ENCODE data around the gene CREB5.
"Not testable (repeated sequence)": the region's sequence is repeated elsewhere in the genome, so short reads cannot be mapped to it uniquely, and the experiment has no call there.

The CREB5 gene

DNA sequence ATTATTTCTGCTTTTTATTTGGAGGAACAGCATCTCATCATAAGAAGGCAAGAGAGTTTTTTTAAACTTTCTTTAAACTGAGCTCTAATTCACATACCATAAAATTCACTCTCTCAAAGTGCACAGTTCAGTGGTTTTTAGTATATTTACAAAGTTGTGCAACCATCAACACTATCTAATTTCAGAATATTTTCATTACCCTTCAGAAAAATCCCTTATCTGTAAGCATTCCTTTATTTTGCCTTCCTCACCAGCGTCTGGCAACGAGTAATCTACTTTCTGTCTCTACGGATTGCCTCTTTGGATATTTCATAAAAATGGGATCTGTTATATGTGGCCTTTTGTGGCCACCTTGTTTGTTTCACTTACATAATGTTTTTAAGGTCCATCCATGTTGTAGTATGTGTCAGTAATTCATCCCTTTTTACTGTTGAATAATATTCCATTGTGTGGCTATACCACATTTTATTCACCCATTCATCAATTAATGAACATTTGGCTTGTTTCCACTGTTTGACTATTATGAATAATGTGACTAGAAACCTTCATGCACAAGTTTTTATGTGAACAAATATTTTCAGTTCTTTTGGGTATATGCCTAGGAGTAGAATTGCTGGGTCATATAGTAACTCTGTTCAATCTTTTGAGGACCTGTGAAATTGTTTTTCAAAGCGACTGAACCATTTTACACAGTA lies 364.3 kb downstream of the CREB5 start:
- no peak for DNase-seq (ENCODE audit: low read depth in 2 of 2)

GRCh38 chr7:28778786-28779185 lies 366.5 kb downstream of the CREB5 start:
- DNase-seq (ENCODE audit: low read depth in 2 of 2), result no peak

DNA sequence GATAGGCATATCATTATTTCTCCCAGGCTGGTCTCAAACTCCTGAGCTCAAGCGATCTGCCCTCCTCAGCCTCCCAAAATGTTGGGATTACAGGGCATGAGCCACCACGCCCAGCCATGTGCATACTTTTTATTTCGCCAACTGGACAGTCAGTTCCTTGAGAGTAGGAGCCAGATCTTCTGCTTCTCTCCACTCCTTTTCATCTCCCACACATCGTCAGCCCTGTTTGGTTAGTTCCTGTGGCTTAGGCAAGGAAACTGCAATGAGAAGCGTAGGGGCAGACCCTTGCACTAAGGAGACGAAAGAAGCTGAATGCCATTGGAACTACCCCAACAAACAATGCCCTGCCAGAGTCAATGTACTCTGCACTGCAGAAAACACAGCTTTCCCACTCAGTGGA lies 367.6 kb downstream of the CREB5 start:
- no peak for DNase-seq (ENCODE audit: low read depth in 2 of 2)

- DNase-seq (ENCODE audit: low read depth in 2 of 2), result no peak
These were observed 370.0 kb downstream of the CREB5 start for GRCh38 chr7:28782362-28782761.

- no peak for DNase-seq (ENCODE audit: low read depth in 2 of 2)
These were observed 372.0 kb downstream of the CREB5 start for GRCh38 chr7:28784171-28784902.

DNA sequence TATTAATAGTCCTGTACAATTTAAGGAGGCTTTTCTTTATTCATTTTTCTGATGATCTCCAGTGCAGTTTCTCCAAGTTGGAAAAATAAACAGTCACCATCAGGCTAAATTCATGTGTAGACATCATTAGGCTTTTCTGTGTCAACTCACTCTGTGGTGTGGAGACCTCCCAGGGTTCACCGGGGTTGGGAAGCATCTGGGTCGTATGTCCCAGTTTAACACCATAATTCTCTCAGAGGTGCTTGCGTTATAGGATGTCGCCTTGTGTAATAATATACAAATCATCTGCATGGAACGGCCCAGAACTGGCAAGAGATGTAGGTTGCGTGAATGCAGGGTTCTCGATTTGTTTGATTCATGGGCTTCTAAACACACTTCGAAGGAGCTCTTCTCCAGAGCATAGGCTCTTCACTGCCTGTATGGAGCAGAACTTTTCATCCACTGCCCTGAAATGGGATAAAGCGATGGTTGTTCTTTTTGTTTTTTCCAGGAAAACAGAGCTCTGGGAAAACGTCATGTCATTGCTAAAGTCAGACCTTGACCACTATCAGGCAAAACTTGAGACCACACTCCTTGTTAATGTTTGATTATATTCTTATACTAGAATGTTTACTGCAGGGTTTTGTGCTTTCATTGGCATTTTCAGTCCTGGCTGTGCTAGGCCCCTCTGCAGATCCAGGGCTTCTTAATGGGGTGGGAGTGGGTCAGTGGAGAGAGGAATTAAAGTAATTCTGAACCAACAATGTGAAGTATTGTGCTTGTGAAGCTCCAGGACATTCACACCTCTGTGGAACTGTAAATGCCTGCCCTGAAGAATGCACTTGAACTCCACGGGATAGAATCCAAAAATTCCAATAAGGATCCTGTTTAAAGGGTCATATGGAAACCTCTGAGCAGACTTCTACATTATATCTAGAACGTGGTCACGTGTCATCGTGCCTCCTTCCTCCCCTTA lies 373.0 kb downstream of the CREB5 start:
- no peak for DNase-seq (ENCODE audit: low read depth in 2 of 2)

DNA sequence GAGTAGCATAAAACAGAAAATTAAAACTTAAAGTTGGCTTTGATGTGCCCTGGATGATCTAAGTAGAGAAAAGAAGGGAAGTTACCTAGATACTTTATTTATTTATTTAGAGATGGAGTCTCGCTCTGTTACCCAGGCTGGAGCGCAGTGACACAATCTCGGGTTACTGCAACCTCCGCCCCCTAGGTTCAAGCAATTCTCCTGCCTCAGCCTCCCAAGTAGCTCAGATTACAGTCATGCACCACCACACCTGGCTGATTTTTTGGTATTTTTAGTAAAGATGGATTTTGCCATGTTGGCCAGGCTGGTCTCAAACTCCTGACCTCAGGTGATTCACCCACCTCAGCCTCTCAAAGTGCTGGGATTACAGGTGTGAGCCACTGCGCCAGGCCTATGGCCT lies 373.8 kb downstream of the CREB5 start:
- DNase-seq (ENCODE audit: low read depth in 2 of 2), result not testable (repeated sequence)

DNA sequence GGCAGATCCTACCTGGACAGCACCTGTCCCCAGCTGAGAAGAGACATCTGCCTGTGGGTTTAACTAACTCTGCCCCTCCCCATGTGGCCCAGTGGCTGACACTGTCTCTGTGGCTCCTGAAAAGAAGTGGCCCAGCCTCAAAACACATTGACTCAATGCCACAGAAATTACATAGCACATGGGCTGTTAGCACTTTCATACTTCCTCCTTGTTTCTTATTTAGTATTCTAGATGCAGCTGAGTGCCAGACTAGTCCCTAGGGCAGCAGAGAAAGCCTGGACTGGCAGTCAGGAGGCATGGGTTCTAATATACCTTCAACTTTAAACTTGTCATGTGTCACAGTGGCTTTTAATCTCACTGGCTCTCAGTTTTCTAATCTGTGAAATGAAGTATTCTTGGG lies 374.8 kb downstream of the CREB5 start:
- no peak for DNase-seq (ENCODE audit: low read depth in 2 of 2)

- DNase-seq (ENCODE audit: low read depth in 2 of 2), result no peak
These were observed 378.1 kb downstream of the CREB5 start for GRCh38 chr7:28790467-28790866.

GRCh38 chr7:28792858-28793257 lies 380.5 kb downstream of the CREB5 start:
- no peak for DNase-seq (ENCODE audit: low read depth in 2 of 2)

DNA sequence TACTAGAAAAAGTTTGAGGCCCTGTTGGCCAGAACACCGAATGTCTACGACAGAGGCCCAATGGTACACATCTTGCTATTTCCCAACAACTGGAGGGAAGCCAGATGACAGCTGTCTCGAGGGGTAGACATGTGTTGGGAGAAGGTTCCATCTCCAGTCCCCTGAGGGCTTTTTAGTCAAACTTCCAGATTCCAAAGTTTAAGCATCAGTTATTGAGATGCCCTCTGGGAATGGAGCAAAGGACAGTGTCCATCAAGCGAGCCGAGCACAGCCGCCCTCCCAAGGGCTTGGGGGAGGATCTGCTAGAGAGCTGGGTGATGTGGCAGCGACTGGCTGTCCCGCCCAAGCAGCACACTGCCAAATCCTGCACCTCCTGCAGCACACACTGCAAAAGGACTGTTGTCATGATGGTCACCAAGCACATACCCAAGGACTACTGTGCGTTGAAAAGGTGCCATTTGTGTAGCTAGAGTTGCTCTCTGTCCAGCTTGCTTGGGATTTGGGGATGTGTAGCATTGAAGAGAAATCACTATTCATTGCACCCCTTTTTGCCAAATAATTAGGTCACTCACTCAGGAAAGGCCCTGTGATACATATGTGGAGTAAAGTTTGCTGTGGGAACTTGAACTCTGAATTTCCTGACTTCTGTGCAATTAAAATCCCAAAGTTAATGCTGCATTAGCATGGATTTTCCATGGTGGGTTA lies 381.2 kb downstream of the CREB5 start:
- no peak for DNase-seq (ENCODE audit: low read depth in 2 of 2)

DNA sequence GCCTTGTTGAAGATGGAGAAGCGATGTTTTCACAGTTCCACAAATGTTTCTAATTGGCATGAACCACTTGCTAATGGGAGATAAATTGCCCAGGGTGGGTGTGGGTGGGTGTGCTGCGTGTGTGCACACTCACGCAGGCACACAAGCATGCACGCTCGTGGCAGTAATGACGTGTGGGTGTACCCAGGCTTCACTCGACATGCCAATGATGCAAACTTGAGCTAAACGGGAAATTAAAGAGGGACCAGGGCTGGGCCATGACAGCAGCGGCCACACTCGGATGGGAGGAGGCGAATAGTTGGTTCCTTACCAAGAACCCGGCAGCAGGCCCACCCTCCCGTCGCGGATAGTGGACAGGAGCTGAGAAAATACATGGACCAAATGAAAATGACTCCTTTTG lies 386.0 kb downstream of the CREB5 start:
- DNase-seq (ENCODE audit: low read depth in 2 of 2), result no peak

- DNase-seq (ENCODE audit: low read depth in 2 of 2), result no peak
These were observed 387.3 kb downstream of the CREB5 start for GRCh38 chr7:28799619-28800018.

GRCh38 chr7:28800150-28800549 lies 387.8 kb downstream of the CREB5 start:
- DNase-seq (ENCODE audit: low read depth in 2 of 2), result no peak

DNA sequence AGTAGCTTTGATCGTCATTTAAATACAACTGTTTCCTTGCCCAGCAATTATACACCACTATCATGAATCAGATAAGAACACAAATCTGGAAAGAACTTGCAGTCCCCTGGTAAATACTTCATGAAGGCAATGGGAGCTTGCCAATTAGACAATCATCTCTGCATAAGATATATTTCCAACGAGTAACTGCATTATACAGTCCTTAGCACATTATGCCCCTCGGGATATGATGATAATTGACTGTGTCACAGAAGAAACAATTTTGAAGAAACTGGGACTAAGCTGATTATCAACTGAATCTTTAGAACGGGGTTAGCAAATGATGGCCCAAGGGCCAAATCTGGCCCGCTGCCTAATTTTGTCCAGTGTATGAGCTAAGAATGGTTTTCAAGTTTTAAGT lies 390.1 kb downstream of the CREB5 start:
- no peak for DNase-seq (ENCODE audit: low read depth in 2 of 2)

GRCh38 chr7:28804157-28804556 lies 391.8 kb downstream of the CREB5 start:
- no peak for DNase-seq (ENCODE audit: low read depth in 2 of 2)

DNA sequence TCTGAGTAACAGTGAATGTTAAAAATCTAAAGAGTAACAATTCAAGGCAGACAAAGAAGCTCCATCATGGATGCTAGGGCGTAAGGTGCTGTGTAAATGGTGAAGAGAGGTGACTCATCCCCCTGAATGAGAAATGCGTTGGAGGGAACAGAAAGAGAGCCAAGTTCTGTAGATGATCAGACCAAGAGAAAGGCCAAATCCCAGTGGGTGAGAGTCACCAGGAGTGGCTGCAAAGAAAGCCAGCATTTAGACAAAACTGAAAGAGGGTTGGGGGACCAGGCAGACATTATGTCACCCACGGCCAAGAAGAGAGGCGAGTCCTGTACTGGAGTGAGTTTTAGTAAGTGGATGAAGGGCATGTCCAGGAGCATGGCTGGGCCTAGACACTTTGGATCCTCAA lies 392.7 kb downstream of the CREB5 start:
- DNase-seq (ENCODE audit: low read depth in 2 of 2), result no peak

GRCh38 chr7:28806841-28807240 lies 394.5 kb downstream of the CREB5 start:
- no peak for DNase-seq (ENCODE audit: low read depth in 2 of 2)

GRCh38 chr7:28807396-28807994 lies 395.2 kb downstream of the CREB5 start:
- DNase-seq (ENCODE audit: low read depth in 2 of 2), result no peak

GRCh38 chr7:28808796-28809533 lies 396.6 kb downstream of the CREB5 start:
- no peak for DNase-seq (ENCODE audit: low read depth in 2 of 2)

DNA sequence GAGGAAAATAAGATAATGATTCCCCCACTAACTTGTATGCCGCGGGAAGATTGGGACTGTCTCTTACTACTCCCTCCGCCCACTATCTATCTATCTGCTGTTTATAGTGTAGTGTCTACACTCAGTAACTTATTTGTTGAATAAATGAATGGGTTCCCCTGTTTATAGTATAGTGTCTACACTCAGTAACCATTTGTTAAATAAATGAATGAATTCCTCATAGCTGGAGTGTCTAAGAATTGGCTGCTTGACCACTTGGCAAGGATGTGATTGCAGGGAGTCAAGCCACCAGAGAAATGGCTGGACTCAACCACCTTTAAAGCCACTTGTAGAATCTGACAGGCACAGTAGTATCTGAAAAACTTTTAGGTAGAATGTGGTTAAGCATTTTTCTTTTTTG lies 398.7 kb downstream of the CREB5 start:
- no peak for DNase-seq (ENCODE audit: low read depth in 2 of 2)

All from stimulated activated CD8-positive, alpha-beta memory T cell treated with anti-CD3 and anti-CD28 coated beads, Interleukin-7, amount 100 ng/mL, for 1 hour (primary cell).